Measurements from ENCODE around the gene PXDN.

- TF ChIP-seq, protein P1, sequence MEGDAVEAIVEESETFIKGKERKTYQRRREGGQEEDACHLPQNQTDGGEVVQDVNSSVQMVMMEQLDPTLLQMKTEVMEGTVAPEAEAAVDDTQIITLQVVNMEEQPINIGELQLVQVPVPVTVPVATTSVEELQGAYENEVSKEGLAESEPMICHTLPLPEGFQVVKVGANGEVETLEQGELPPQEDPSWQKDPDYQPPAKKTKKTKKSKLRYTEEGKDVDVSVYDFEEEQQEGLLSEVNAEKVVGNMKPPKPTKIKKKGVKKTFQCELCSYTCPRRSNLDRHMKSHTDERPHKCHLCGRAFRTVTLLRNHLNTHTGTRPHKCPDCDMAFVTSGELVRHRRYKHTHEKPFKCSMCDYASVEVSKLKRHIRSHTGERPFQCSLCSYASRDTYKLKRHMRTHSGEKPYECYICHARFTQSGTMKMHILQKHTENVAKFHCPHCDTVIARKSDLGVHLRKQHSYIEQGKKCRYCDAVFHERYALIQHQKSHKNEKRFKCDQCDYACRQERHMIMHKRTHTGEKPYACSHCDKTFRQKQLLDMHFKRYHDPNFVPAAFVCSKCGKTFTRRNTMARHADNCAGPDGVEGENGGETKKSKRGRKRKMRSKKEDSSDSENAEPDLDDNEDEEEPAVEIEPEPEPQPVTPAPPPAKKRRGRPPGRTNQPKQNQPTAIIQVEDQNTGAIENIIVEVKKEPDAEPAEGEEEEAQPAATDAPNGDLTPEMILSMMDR (IDR thresholded peaks at IDR 0.05; ENCODE audit: low read depth, low read length) = no peak
- TF ChIP-seq MYC (IDR thresholded peaks at IDR 0.05; ENCODE audit: low read depth, low read length) (no peak), POLR2A (IDR thresholded peaks at IDR 0.05; ENCODE audit: extremely low read depth, insufficient read length) (no peak)
Measured at GRCh38 chr2:1702186-1702565, 42.1 kb downstream of the PXDN start.
